NCI-H128 (cell line): Measurements from ENCODE around the gene CDKN1B.

ENCODE experiments used
- DNase-seq: peaks from one replicate; lab custom pipeline; 2025; ENCODE audit not compliant: unreplicated experiment; lab: John Stamatoyannopoulos, UW

The CDKN1B gene

GRCh38 chr12:12700254-12700653 is 16.9 kb upstream of the CDKN1B start:
- DNase-seq: no peak

- no peak for DNase-seq
Measured at GRCh38 chr12:12701457-12701856, 15.7 kb upstream of the CDKN1B start.

GRCh38 chr12:12704593-12705230 is 12.5 kb upstream of the CDKN1B start:
- DNase-seq: peak; percentile 53

GRCh38 chr12:12705838-12706520 is 11.2 kb upstream of the CDKN1B start:
- no peak for DNase-seq

- no peak for DNase-seq
Measured at GRCh38 chr12:12713932-12714275, 3.3 kb upstream of the CDKN1B start.

GRCh38 chr12:12714276-12715021 is 2.7 kb upstream of the CDKN1B start:
- peak; percentile 56 for DNase-seq

- no peak for DNase-seq
Measured at GRCh38 chr12:12715128-12715458, 2.1 kb upstream of the CDKN1B start.

GRCh38 chr12:12715459-12716150 is 1.6 kb upstream of the CDKN1B start:
- no peak for DNase-seq

- DNase-seq: no peak
Measured at GRCh38 chr12:12716151-12716792, 896 bp upstream of the CDKN1B start.

- no peak for DNase-seq
Measured at GRCh38 chr12:12717586-12718380, 615 bp downstream of the CDKN1B start.

- DNase-seq: no peak
Measured at GRCh38 chr12:12718381-12718759, 1.2 kb downstream of the CDKN1B start.

- DNase-seq: no peak
Measured at GRCh38 chr12:12718853-12719252, 1.7 kb downstream of the CDKN1B start.

GRCh38 chr12:12719496-12719895 is 2.3 kb downstream of the CDKN1B start:
- DNase-seq: no peak

GRCh38 chr12:12720052-12720451 is 2.9 kb downstream of the CDKN1B start:
- DNase-seq: no peak

- DNase-seq: no peak
Measured at GRCh38 chr12:12720672-12721161, 3.5 kb downstream of the CDKN1B start.

- DNase-seq: no peak
Measured at GRCh38 chr12:12721176-12721751, 4.1 kb downstream of the CDKN1B start.

GRCh38 chr12:12721814-12722434 is 4.8 kb downstream of the CDKN1B start:
- DNase-seq: no peak

GRCh38 chr12:12722435-12723148 is 5.4 kb downstream of the CDKN1B start:
- DNase-seq: no peak

- no peak for DNase-seq
Measured at GRCh38 chr12:12723149-12723680, 6.0 kb downstream of the CDKN1B start.
